Measurements from ENCODE around the gene KLHL30.

KLHL30 gene

GRCh38 chr2:238135601-238136150 lies 2.8 kb upstream of the KLHL30 start:
- H3K79me2 ChIP-seq (ENCODE audit: insufficient read depth, low read length): no peaks in the 10 kb centered on the region
- H3K9me3 ChIP-seq (ENCODE audit: low read length): no peaks in the 10 kb centered on the region
- no peaks in the 10 kb centered on the region for H4K20me1 ChIP-seq (ENCODE audit: insufficient read depth, low read length)
- H3K4me1 ChIP-seq (ENCODE audit: insufficient read depth, low read length, severe bottlenecking): peaks cover 11% of the 10 kb centered on the region
- no peak for TF ChIP-seq CTCF (IDR thresholded peaks at IDR 0.05; ENCODE audit: low read length)
- no peak for TF ChIP-seq EZH2 (IDR thresholded peaks at IDR 0.05; ENCODE audit: borderline replicate concordance, low read length)
- no peaks in the 10 kb centered on the region for H3K9me2 ChIP-seq (ENCODE audit: low read depth, low read length)
- H3K27me3 ChIP-seq (ENCODE audit: insufficient read depth, low read length): peaks cover 28% of the 10 kb centered on the region
- no peak overlapping the region for H3K27ac ChIP-seq (ENCODE audit: low read depth, low read length, poor library complexity, severe bottlenecking)
- H3F3A ChIP-seq (ENCODE audit: insufficient read depth, low read length): no peaks in the 10 kb centered on the region
- no peak overlapping the region for H2AFZ ChIP-seq (ENCODE audit: low read length)
- no peaks in the 10 kb centered on the region for H3K36me3 ChIP-seq (ENCODE audit: insufficient read depth, low read length)
- no peak overlapping the region for H3K4me3 ChIP-seq (ENCODE audit: low read depth, low read length, poor library complexity, severe bottlenecking)
- H3K4me2 ChIP-seq (ENCODE audit: low read length): no peak overlapping the region
- H3K9ac ChIP-seq (ENCODE audit: low read length): no peak overlapping the region

GRCh38 chr2:238136820-238137537 lies 1.5 kb upstream of the KLHL30 start:
- H3K27me3 ChIP-seq (ENCODE audit: insufficient read depth, low read length): peaks cover 24% of the 10 kb centered on the region
- H3K36me3 ChIP-seq (ENCODE audit: insufficient read depth, low read length): no peaks in the 10 kb centered on the region
- no peak for TF ChIP-seq CTCF (IDR thresholded peaks at IDR 0.05; ENCODE audit: low read length)
- TF ChIP-seq EZH2 (IDR thresholded peaks at IDR 0.05; ENCODE audit: borderline replicate concordance, low read length): no peak
- H3F3A ChIP-seq (ENCODE audit: insufficient read depth, low read length): no peaks in the 10 kb centered on the region
- H4K20me1 ChIP-seq (ENCODE audit: insufficient read depth, low read length): no peaks in the 10 kb centered on the region
- H3K9me3 ChIP-seq (ENCODE audit: low read length): no peaks in the 10 kb centered on the region
- no peak overlapping the region for H3K4me3 ChIP-seq (ENCODE audit: low read depth, low read length, poor library complexity, severe bottlenecking)
- H3K4me2 ChIP-seq (ENCODE audit: low read length): no peak overlapping the region
- H3K79me2 ChIP-seq (ENCODE audit: insufficient read depth, low read length): no peaks in the 10 kb centered on the region
- no peak overlapping the region for H2AFZ ChIP-seq (ENCODE audit: low read length)
- no peak overlapping the region for H3K27ac ChIP-seq (ENCODE audit: low read depth, low read length, poor library complexity, severe bottlenecking)
- H3K9me2 ChIP-seq (ENCODE audit: low read depth, low read length): no peaks in the 10 kb centered on the region
- H3K4me1 ChIP-seq (ENCODE audit: insufficient read depth, low read length, severe bottlenecking): peaks cover 11% of the 10 kb centered on the region
- H3K9ac ChIP-seq (ENCODE audit: low read length): no peak overlapping the region

GRCh38 chr2:238137885-238138284 lies 583 bp upstream of the KLHL30 start:
- Histone ChIP-seq H3K9ac (ENCODE audit: low read length) (no peak overlapping the region), H3K9me2 (ENCODE audit: low read depth, low read length) (no peaks in the 10 kb centered on the region), H3K4me3 (ENCODE audit: low read depth, low read length, poor library complexity, severe bottlenecking) (no peak overlapping the region), H3K27me3 (ENCODE audit: insufficient read depth, low read length) (peaks cover 15% of the 10 kb centered on the region), H3K4me1 (ENCODE audit: insufficient read depth, low read length, severe bottlenecking) (peaks cover 11% of the 10 kb centered on the region), H3K79me2 (ENCODE audit: insufficient read depth, low read length) (no peaks in the 10 kb centered on the region), H3K36me3 (ENCODE audit: insufficient read depth, low read length) (no peaks in the 10 kb centered on the region), H2AFZ (ENCODE audit: low read length) (no peak overlapping the region), H3F3A (ENCODE audit: insufficient read depth, low read length) (no peaks in the 10 kb centered on the region), H3K9me3 (ENCODE audit: low read length) (no peaks in the 10 kb centered on the region), H3K27ac (ENCODE audit: low read depth, low read length, poor library complexity, severe bottlenecking) (no peak overlapping the region), H4K20me1 (ENCODE audit: insufficient read depth, low read length) (no peaks in the 10 kb centered on the region), H3K4me2 (ENCODE audit: low read length) (no peak overlapping the region)
- no peak for TF ChIP-seq EZH2 (IDR thresholded peaks at IDR 0.05; ENCODE audit: borderline replicate concordance, low read length)
- no peak for TF ChIP-seq CTCF (IDR thresholded peaks at IDR 0.05; ENCODE audit: low read length)

All from OCI-LY1 (cell line).